Mucosa of rectum (tissue), 2 donors: ENCODE measurements around the gene CLK2.

Source experiments
- H3K27ac ChIP-seq, 2 donors: one replicate each; pipeline ENCODE4 v1.7.0; 2013; ENCODE audit warnings: inconsistent platforms in 2 of 2, low read depth in 2 of 2, low read length in 2 of 2
- H3K27me3 ChIP-seq, 2 donors: one replicate each; pipeline ENCODE4 v1.7.0; 2013; ENCODE audit warnings: low read length in 2 of 2; ENCODE audit not compliant: control insufficient read depth in 2 of 2, insufficient read depth in 2 of 2
- H3K36me3 ChIP-seq, 2 donors: one replicate each; pipeline ENCODE4 v1.7.0; 2013; ENCODE audit warnings: low read length in 2 of 2; ENCODE audit not compliant: control insufficient read depth in 2 of 2, insufficient read depth in 2 of 2
- H3K4me1 ChIP-seq, 2 donors: one replicate each; pipeline ENCODE4 v1.7.0; 2013; ENCODE audit warnings: low read length in 2 of 2, mild to moderate bottlenecking in 1 of 2; ENCODE audit not compliant: control insufficient read depth in 2 of 2, insufficient read depth in 2 of 2
- H3K4me3 ChIP-seq, 2 donors: one replicate each; pipeline ENCODE4 v1.7.0; 2013; ENCODE audit warnings: low read length in 2 of 2
- H3K9ac ChIP-seq, 2 donors: one replicate each; pipeline ENCODE4 v1.7.0; 2013; ENCODE audit warnings: low read length in 2 of 2, low read depth in 1 of 2, mild to moderate bottlenecking in 1 of 2
- H3K9me3 ChIP-seq, 2 donors: one replicate each; pipeline ENCODE4 v1.7.0; 2013; ENCODE audit warnings: low read length in 2 of 2; ENCODE audit not compliant: control insufficient read depth in 2 of 2
- donor health status: healthy.
- donor health status: Normal muscosa, but diverticular disease.

Gene CLK2

DNA sequence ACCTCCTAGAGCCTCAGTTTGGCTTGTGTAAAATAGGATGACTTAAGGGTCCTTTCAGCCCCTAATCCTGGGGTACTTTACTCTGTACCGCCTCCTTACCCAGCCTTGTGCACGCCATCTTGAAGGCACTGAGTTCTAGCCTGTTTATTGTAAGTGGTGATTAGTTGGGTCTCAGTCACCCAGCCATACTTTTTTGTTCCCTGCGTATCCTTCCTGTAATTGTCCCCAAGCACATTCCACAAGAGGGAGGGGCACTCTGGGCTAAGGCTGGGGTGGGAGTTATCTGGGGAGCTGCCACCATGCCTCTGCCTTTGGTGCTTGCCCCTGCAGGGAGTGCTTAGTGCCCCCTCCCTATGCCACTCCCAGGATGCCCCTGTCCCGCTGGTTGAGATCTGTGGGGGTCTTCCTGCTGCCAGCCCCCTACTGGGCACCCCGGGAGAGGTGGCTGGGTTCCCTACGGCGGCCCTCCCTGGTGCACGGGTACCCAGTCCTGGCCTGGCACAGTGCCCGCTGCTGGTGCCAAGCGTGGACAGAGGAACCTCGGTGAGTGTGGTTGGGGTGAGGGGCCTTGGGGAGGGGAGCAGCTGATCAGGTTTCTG lies 36.2 kb upstream of the CLK2 start:
- Histone ChIP-seq H3K36me3 (peaks cover 11 to 20% of the 10 kb centered on the region in 2 donors), H3K9ac (peak overlapping the region; percentile 83 to 97), H3K4me3 (peak overlapping the region; percentile 75 to 99), H3K27me3 (no peaks in the 10 kb centered on the region), H3K27ac (peak overlapping the region; percentile 89 to 92), H3K9me3 (no peaks in the 10 kb centered on the region), H3K4me1 (peaks cover 8 to 14% of the 10 kb centered on the region in 2 donors)

DNA sequence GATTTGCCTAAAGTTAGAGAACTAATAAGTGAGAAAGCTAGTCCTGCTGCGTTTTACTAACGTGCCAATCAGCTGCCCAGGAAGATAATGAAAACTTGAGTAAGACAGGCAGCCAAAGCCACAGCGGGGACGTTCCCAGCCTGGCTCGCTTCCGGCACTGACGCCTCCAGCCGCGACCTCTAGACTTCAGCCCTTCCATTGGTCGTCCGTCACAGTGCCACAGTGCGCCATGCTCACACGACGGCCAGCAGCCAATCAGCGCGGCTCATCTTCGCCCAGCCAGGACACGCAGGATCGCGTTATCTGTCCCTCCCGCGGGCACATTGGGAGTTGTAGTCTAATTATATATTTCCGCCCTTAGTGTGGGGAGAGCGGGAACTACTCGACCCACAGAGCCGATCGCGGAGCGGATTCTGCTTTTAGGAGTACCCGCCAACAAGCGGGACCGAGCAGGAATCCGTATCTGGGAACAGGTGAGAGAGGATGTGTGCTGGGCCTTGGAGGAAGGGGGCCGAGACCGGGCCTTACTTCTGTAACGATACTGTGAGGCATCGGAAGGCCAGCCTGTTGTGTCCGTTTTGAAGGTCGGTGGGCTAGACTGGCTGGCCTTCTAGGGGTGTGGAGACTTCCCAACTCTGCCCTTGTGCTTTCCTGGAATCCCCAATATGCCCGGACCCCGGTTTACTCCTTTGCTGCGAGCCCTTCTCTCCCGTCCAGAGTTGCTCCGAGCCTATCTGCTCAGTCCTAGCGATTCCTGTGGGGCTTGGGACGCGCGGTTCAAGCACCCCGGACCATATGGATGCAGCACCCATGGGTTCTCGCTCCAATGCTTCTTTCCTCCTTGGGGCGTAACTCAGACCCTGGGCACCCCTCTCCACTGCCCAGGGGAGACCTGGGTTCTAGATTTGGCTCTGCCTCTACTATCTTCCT lies 35.5 kb upstream of the CLK2 start, which contains the start of gene FDPS:
Gene FDPS, plus strand, starts transcription at position 374 of the 930 bp plus-strand sequence. CDS start 924 bp downstream, outside the sequence.
- H3K9me3 ChIP-seq, result no peaks in the 10 kb centered on the region

DNA sequence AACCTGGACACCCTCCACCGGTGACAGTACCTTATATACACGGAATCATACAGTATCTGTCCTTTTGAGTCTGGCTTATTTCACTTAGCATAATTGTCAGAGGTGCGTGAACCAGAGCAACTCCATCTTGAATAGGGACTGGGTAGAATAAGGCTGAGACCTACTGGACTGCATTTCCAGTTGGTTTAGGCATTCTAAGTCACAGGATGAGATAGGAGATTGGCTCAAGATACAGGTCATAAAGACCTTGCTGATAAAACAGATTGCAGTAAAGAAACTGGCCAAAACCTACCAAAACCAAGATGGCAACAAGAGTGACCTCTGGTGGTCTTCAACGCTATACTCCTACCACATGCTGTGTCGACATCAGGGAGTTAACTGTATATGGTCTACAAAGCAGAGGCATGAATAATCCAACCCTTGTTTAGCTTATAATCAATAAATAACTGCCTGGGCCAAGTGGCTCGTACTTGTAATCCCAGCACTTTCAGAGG lies 34.0 kb upstream of the CLK2 start:
- Histone ChIP-seq H3K4me1 (peaks cover 8 to 17% of the 10 kb centered on the region in 2 donors), H3K9me3 (no peaks in the 10 kb centered on the region), H3K36me3 (peaks cover 4 to 10% of the 10 kb centered on the region in 2 donors), H3K9ac (no peak overlapping the region), H3K27me3 (no peaks in the 10 kb centered on the region), H3K4me3 (no peak overlapping the region), H3K27ac (no peak overlapping the region)

More for the DNA sequence above, 35.5 kb upstream of the CLK2 start, which contains the start of gene FDPS:
- Histone ChIP-seq H3K36me3 (peaks cover 11 to 20% of the 10 kb centered on the region in 2 donors), H3K4me3 (peak within 1 kb of the TSS; percentile 75 to 99), H3K9ac (peak within 1 kb of the TSS; percentile 83 to 97), H3K4me1 (peaks cover 8 to 17% of the 10 kb centered on the region in 2 donors), H3K27me3 (no peaks in the 10 kb centered on the region), H3K27ac (peak within 1 kb of the TSS; percentile 89 to 92)

DNA sequence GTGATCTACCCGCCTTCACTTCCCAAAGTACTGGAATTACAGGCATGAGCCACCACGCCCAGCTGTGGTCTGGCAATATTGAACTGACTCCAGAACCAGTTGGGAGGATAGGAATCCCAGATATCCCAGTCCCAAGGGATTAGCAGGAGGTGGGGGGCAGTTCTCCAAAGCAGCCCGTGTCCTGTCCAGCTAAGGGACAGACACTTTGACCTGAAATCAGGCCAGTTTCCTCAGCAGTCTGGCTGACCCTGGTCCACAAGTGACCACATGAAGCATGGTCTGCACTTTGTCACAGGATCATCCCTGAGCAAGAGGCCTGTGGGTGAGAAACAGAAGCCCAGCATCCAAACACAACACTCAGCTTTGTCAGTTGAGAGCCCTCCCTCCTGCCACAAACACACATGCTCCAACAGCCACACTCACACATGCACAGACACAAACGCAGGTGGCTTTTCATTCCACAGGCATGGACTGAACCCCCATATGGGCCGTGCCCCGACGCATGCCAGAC lies 32.6 kb upstream of the CLK2 start:
- peaks cover 0 to 2% of the 10 kb centered on the region in 2 donors for H3K36me3 ChIP-seq
- H3K27me3 ChIP-seq, result no peaks in the 10 kb centered on the region
- no peaks in the 10 kb centered on the region for H3K9me3 ChIP-seq
- H3K9ac ChIP-seq, result no peak overlapping the region
- no peak overlapping the region for H3K4me3 ChIP-seq
- H3K4me1 ChIP-seq, result peaks cover 12 to 20% of the 10 kb centered on the region in 2 donors
- H3K27ac ChIP-seq, result no peak overlapping the region

DNA sequence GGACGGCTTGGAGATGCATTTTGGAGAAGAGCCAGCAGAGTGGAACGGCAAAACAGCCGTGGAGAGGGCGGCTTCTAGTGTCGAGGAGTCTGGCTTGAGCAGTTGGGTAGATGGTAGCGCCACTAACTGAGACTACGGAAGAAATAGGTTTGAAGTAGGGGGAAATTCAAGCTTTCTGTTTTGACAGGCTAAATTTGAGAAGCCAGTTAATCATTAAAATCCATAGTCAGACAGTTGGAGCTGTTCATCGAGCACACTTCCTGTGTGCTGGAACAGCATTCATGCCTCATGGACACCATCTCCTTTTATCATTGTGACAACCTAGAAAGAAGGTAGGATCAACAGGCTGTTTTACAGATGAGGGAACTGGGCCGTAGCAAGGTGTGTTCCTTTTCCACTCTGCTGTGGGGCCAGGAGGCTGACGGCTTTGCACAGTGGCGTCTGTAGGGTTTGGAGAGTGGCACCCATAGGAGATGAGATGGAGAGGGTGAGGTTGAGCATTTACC lies 31.3 kb upstream of the CLK2 start:
- peak overlapping the region in 1 of 2 donors; percentile 27 for H3K27ac ChIP-seq
- peaks cover 13 to 22% of the 10 kb centered on the region in 2 donors for H3K4me1 ChIP-seq
- no peaks in the 10 kb centered on the region for H3K9me3 ChIP-seq
- H3K4me3 ChIP-seq, result peak overlapping the region in 1 of 2 donors; percentile 43
- H3K36me3 ChIP-seq, result no peaks in the 10 kb centered on the region
- no peaks in the 10 kb centered on the region for H3K27me3 ChIP-seq
- H3K9ac ChIP-seq, result no peak overlapping the region

DNA sequence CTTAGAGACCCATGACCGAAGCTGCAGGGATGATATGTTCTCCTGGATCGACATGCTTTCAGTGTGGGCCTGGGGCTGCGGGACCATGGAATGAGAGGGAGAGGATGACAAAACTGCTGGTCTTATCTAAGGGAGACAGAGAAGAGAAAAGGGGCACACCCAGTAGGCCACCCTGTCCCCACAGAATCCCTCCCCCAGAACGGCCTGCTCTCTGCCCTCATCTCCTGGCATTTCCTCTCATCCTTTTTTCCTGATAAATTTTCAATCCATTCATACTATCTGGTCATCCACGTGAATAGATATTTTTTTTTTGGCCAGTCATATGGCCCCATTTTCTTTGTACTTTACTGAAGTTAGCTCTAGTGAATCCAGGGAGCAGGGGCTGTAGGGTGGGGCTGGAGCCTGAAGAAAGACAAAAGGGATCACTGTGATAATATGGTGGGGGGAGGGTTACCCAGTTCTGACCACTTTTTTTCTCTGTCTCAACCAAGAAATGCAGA lies 28.1 kb upstream of the CLK2 start, which contains the start of gene PKLR:
Gene PKLR, minus strand, starts transcription at position 97 of the 500 bp plus-strand sequence. Its CDS starts 43 bp downstream, at position 54.
- peaks cover 9 to 16% of the 10 kb centered on the region in 2 donors for H3K4me1 ChIP-seq
- no peak within 1 kb of the TSS for H3K4me3 ChIP-seq
- H3K9ac ChIP-seq, result no peak within 1 kb of the TSS
- peak within 1 kb of the TSS in 1 of 2 donors; percentile 16 for H3K27ac ChIP-seq
- peaks cover 0 to 2% of the 10 kb centered on the region in 2 donors for H3K27me3 ChIP-seq
- H3K9me3 ChIP-seq, result no peaks in the 10 kb centered on the region
- no peaks in the 10 kb centered on the region for H3K36me3 ChIP-seq

DNA sequence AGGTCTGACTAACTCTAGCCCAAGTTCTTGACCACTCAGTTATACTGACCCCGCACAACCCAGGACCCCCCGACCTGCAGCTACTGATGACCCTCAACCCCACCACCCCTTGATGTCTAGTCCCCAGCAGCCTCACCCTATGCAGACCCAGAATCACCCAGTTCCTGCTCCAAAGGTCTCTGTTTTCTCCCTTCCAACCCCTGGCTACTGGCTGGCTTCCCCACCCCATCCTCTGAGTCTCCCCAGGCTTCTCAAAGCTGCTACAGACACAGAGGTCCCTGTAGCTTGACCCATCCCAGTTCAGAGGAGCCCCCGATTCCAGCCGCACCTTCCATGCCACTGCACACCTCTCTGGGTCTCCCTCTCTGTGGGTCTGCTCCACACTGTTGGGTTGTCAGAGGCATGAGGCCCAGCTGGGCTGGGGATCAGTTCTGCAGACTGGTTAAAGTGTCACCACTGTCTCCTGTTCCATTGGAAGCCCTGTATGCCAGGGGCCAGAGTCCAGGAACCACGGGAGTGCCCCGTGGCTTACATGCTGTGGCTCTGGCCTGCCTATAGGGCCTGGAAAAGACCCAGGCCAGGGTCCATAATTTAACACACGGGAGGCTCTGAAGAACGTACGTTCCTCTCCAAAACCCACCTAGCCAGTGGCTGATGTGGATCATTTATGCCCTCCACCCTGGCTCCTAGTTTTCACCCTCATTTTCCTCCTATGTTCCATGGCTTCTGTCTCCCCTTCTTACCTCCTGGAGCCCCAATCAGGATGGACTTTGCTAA lies 27.4 kb upstream of the CLK2 start:
- no peaks in the 10 kb centered on the region for H3K36me3 ChIP-seq
- H3K27me3 ChIP-seq, result peaks cover 3 to 5% of the 10 kb centered on the region in 2 donors
- peak overlapping the region in 1 of 2 donors; percentile 16 for H3K27ac ChIP-seq
- no peak overlapping the region for H3K9ac ChIP-seq
- no peaks in the 10 kb centered on the region for H3K9me3 ChIP-seq
- H3K4me3 ChIP-seq, result no peak overlapping the region
- H3K4me1 ChIP-seq, result peaks cover 9 to 13% of the 10 kb centered on the region in 2 donors

DNA sequence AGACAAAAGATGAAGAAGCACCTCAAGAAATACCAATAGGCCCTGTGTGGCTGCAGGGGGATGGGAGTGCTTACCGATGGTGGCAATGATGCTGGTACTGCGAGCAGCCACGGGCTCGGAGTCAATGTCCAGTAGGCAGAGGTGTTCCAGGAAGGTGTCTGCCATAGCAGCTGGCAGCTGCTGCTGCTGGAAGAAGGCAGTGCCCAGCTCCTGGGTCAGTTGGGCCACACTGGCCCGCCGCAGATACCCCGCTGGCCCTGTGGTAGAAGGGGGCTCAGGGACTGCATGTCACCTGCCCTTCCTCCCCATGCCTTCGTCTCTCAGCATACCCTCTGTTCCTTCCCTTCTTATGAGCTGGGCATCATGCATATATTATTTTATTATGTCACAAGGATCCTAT lies 26.7 kb upstream of the CLK2 start:
- Histone ChIP-seq H3K9ac (no peak overlapping the region), H3K4me1 (peaks cover 9 to 13% of the 10 kb centered on the region in 2 donors), H3K9me3 (no peaks in the 10 kb centered on the region), H3K4me3 (no peak overlapping the region), H3K36me3 (no peaks in the 10 kb centered on the region), H3K27me3 (peaks cover 10 to 11% of the 10 kb centered on the region in 2 donors), H3K27ac (peak overlapping the region in 1 of 2 donors; percentile 16)

DNA sequence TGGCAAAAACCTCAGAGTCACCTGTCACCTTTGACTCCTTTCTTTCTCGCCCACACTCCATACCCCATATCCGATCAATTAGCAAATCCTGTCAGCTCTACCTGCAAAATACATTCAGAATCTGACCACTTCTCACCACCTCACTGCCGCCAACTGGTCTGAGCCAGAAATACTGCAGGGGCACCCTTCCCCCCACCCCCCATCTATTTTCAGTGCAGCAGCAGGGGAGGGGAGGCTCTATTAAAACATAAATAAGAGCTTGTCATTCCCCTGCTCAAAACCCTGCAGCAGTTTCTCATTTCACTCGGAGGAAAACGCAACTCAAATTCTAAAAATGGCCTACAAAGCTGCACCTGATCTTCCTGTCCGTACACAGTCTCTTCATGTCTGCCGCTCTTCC lies 24.1 kb upstream of the CLK2 start:
- H3K9ac ChIP-seq, result no peak overlapping the region
- no peaks in the 10 kb centered on the region for H3K36me3 ChIP-seq
- no peak overlapping the region for H3K27ac ChIP-seq
- no peaks in the 10 kb centered on the region for H3K9me3 ChIP-seq
- peaks cover 13 to 23% of the 10 kb centered on the region in 2 donors for H3K27me3 ChIP-seq
- peaks cover 9 to 11% of the 10 kb centered on the region in 2 donors for H3K4me1 ChIP-seq
- H3K4me3 ChIP-seq, result no peak overlapping the region
